MG63 (cell line): Measurements from ENCODE around the gene LAIR2. TPM values are rescaled to one million over a fixed set of nuclear protein-coding genes. Genes with fewer than 3 reads are reported as not detected.

ENCODE experiments used
- DNase-seq: peaks from one replicate; pipeline ENCODE4 v3.0.0-alpha.2; 2020
- H3K27me3 ChIP-seq: fragments of 250-450 bp; sonication (Bioruptor Pico); 2 replicates; pipeline ENCODE4 v1.5.1; 2020; ENCODE audit warnings: mild to moderate bottlenecking, moderate library complexity
- H3K36me3 ChIP-seq: fragments of 250-450 bp; sonication (Bioruptor Pico); 2 replicates; pipeline ENCODE4 v1.5.1; 2020; ENCODE audit warnings: mild to moderate bottlenecking, moderate library complexity
- H3K4me3 ChIP-seq: fragments of 250-450 bp; sonication (Bioruptor Pico); 2 replicates; pipeline ENCODE4 v1.5.1; 2020; ENCODE audit warnings: mild to moderate bottlenecking, moderate library complexity
- H3K9me3 ChIP-seq: fragments of 250-450 bp; sonication (Bioruptor Pico); 2 replicates; pipeline ENCODE4 v1.5.1; 2020; ENCODE audit warnings: mild to moderate bottlenecking, moderate library complexity
- total RNA-seq: library from RNA; depleted of rRNA; stranded (reverse); fragments of >200 nt; shearing (Covaris generic); gene quantifications from 2 replicates; pipeline ENCODE4 v1.2.3, GENCODE V29; 2014; ENCODE audit warnings: low replicate concordance; rRNA removed

Gene LAIR2, protein sequence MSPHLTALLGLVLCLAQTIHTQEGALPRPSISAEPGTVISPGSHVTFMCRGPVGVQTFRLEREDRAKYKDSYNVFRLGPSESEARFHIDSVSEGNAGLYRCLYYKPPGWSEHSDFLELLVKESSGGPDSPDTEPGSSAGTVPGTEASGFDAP
- total RNA-seq = not detected in 2 replicates

DNA sequence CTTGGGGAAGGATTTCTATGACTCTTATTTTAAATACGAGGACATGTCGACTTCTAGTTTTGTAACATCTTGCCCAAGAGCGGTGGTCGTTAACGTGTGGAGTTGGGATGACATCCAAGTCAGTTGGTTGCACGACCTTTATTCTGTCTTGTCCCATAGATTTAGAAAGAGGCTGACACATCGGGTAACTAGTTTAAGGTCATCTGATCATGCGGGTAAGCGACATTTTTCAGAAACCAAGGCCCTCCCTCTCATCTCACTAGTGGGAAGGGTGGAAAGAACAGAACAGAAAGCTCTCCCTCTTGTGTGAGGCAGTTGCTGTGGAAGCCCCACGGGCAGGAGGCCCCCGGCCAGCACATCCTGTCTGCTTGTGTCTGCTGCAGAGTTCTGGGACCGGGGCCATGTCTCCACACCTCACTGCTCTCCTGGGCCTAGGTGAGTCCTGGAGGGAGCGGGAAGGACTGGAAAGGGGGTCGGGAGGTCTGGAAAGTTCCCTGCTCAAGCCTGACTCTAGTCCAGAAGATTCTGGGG, at the start of gene LAIR2:
LAIR2 (plus strand) TSS at position 314 of the 531 bp plus-strand sequence; CDS start at position 402, 88 bp downstream.
- H3K9me3 ChIP-seq = no peaks in the 10 kb centered on the region
- no peak within 1 kb of the TSS for H3K4me3 ChIP-seq
- no peak for DNase-seq
- peaks cover 42% of the 10 kb centered on the region for H3K27me3 ChIP-seq
- no peaks in the 10 kb centered on the region for H3K36me3 ChIP-seq

DNA sequence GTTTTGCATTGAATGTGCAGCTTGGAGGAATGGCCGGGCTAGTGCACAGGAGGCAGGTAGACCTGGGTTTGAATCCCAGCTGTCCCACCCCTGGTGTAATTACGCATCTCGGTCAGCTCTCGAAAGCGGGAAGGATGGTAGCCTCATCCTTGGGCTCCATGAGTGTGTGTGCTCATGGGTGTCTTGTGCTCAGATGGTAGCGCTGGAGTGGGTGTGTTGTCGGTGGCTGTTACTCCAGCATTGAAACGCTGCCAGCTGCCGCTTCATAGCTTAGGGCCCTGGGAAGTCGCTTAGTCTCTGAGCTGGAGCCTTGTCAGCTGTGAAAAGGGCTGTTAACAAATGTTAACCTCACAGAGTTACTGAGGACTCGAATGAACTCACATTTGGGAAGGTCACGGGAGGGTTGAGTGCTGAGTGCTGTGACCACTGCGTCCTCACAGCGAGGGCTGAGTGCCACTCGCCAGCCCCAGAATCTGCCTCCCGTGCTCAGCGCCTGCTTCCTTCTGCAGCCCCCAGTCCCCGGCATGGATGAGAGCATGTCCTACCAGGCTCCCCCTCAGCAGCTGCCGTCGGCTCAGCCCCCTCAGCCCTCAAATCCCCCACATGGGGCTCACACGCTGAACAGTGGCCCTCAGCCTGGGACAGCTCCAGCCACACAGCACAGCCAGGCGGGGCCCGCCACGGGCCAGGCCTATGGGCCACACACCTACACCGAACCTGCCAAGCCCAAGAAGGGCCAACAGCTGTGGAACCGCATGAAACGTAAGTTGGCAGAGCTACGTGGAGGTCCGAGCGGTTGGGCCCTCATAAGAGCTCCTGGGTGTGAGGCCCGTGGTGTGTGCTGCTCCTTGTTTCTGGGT, 48.5 kb upstream of the LAIR2 start:
- H3K36me3 ChIP-seq = peaks cover 96% of the 10 kb centered on the region
- no peak overlapping the region for H3K4me3 ChIP-seq
- no peaks in the 10 kb centered on the region for H3K9me3 ChIP-seq
- H3K27me3 ChIP-seq = no peaks in the 10 kb centered on the region
- no peak for DNase-seq

DNA sequence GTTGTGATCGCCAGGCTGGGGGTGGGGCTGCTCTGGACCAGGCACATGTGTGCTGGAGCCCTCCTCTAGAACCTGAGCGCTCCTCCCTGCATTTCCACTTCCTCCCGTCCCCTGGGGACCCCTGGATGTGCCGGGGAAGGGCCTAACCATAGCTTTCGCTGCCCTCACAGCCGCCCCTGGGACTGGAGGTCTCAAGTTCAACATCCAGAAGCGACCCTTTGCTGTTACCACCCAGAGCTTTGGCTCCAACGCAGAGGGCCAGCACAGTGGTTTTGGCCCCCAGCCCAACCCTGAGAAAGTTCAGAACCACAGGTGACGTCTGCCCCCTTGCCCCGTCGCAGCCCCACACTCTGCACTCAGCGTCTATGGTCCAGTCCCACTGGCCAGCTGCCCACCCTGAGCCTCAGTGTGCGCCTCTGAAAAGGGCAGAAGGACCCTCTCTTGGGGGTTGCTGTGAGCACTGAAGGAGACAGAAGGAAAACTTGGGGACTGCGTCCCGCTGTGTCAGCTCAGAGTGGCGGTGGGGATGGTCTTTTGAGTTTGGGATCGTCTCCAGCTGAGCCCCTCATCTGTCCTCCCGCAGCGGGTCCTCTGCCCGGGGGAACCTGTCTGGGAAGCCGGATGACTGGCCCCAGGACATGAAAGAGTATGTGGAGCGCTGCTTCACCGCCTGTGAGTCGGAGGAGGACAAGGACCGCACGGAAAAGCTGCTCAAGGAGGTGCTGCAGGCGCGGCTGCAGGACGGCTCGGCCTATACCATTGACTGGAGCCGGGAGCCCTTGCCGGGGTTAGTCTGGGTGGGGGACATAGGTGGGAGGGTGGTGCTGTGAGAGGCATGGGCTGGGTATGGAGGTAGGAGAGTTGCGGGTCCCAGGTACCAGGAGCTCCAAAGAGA, 47.6 kb upstream of the LAIR2 start:
- peaks cover 95% of the 10 kb centered on the region for H3K36me3 ChIP-seq
- no peak for DNase-seq
- no peaks in the 10 kb centered on the region for H3K27me3 ChIP-seq
- H3K4me3 ChIP-seq = no peak overlapping the region
- H3K9me3 ChIP-seq = no peaks in the 10 kb centered on the region

DNA sequence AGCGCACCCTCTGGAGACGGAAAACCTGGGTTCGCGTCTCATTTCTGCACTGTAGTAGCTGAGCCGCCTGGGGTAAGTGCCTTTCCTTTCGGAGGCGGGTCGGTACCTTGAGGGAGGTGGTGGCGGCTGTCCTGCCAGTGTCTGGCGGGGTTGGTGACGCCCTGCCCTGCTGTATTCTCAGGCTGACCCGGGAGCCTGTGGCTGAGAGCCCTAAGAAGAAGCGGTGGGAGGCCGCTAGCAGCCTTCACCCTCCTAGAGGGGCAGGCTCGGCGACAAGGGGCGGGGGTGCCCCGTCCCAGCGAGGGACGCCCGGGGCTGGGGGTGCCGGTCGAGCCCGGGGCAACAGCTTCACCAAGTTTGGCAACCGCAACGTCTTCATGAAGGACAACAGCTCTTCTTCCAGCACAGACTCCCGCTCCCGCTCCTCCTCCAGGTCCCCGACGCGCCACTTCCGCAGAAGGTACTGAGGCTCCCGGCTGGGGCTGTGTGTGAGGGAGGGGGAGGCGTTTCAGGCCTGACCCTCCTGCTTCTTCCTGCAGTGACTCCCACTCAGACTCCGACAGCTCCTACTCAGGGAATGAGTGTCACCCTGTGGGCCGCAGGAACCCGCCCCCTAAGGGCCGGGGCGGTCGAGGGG, 46.7 kb upstream of the LAIR2 start:
- H3K27me3 ChIP-seq = no peaks in the 10 kb centered on the region
- peaks cover 95% of the 10 kb centered on the region for H3K36me3 ChIP-seq
- DNase-seq = no peak
- no peaks in the 10 kb centered on the region for H3K9me3 ChIP-seq
- H3K4me3 ChIP-seq = no peak overlapping the region

DNA sequence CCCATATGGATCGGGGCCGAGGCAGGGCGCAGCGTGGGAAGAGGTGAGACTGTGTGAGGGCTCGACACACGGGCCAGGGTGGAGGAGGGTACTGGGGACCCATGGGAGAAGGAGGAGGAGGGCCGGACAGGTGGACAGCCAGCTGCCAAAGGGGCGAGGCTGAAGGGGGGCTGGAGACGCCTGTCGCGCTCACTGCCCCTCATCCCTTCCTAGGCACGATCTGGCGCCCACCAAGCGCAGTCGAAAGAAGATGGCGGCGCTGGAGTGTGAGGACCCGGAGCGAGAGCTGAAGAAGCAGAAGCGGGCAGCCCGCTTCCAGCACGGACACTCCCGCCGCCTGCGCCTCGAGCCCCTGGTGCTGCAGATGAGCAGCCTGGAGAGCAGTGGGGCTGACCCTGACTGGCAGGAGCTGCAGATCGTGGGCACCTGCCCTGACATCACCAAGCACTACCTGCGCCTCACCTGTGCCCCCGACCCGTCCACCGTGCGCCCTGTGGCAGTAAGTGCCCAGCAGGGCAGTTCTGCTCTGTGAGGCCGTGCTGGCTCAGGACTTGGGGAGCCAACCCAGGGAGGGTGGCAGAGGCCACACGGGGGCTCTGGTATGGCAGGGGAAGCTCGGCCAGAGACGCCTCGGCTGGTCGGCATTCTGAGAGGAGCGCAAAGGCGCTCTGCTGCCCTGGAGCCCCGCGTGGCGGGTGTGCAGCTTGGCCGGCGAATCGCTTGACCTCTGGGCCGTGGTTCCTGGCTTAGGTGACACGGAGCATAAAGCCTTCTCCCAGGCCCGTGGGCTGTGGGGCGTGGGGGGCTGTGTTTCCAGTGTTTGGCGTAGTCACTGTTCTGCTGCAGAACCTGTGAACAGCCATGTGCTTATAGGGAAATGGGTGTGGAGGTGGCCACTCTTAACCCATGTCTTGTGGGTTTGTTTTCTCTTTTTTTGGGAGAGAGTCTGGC, 45.9 kb upstream of the LAIR2 start:
- no peaks in the 10 kb centered on the region for H3K27me3 ChIP-seq
- H3K4me3 ChIP-seq = no peak overlapping the region
- H3K9me3 ChIP-seq = no peaks in the 10 kb centered on the region
- no peak for DNase-seq
- H3K36me3 ChIP-seq = peaks cover 92% of the 10 kb centered on the region

DNA sequence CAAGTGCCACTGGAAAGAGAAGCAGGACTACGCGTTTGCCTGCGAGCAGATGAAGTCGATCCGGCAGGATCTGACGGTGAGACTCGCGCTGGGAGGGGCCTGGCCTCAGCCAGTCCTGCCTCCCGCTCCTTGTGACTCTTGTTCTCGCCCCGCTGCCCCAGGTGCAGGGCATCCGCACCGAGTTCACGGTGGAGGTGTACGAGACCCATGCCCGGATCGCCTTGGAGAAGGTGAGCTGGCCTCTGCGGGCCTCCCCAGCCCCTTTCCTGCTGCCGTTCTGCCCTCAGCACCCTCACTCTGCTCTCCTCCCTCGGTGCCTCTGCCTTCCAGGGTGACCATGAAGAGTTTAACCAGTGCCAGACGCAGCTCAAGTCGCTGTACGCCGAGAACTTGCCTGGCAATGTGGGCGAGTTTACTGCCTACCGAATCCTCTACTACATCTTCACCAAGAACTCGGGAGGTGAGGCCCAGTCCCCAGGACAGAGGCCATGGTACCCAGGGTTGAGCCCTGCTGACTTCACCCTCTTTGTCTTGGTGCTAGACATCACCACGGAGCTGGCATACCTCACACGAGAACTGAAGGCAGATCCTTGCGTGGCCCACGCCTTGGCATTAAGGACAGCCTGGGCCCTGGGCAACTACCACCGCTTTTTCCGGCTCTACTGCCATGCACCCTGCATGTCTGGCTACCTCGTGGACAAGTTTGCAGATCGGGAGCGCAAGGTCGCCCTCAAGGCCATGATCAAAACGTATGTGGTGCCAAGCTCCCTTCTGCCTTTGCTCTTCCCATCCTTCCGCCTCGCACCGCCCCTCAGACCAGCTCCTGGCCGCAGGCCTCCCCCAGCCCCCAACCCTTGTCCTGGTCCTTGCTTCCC, 44.6 kb upstream of the LAIR2 start:
- Histone ChIP-seq H3K36me3 (peaks cover 92% of the 10 kb centered on the region), H3K27me3 (no peaks in the 10 kb centered on the region), H3K9me3 (no peaks in the 10 kb centered on the region), H3K4me3 (no peak overlapping the region)
- DNase-seq = no peak

DNA sequence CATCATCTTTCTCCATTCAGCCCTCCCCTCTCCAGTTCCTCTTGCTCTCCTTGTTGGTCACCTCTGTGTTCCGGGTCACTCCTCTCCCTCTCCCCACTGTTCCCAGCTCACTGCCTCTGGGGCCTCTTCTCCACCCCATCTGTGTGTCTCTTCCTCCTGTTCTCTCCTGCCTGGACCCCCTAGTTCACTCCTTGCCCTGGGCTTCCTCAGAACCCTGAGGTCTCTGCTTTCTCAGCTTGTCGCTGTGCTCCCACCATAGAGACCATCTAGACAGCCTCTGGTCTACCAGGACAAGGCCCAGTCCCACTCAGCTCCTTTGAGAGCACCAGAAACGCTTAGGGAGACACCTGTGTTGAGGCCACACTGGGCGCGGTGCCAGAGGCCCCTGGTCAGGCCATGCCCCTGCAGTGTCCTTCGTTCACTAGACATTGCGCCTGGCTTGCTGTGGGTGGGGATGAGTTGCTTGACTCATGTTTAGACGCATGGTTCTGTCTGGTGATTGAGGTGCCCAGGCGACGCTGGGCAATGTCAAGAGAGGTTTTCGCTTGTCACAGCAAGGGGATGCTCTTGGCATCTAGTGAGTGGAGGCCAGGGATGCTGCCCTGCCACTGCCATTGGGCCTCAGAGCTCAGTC, 43.9 kb upstream of the LAIR2 start:
- Histone ChIP-seq H3K4me3 (no peak overlapping the region), H3K27me3 (no peaks in the 10 kb centered on the region), H3K9me3 (no peaks in the 10 kb centered on the region), H3K36me3 (peaks cover 85% of the 10 kb centered on the region)
- no peak for DNase-seq

DNA sequence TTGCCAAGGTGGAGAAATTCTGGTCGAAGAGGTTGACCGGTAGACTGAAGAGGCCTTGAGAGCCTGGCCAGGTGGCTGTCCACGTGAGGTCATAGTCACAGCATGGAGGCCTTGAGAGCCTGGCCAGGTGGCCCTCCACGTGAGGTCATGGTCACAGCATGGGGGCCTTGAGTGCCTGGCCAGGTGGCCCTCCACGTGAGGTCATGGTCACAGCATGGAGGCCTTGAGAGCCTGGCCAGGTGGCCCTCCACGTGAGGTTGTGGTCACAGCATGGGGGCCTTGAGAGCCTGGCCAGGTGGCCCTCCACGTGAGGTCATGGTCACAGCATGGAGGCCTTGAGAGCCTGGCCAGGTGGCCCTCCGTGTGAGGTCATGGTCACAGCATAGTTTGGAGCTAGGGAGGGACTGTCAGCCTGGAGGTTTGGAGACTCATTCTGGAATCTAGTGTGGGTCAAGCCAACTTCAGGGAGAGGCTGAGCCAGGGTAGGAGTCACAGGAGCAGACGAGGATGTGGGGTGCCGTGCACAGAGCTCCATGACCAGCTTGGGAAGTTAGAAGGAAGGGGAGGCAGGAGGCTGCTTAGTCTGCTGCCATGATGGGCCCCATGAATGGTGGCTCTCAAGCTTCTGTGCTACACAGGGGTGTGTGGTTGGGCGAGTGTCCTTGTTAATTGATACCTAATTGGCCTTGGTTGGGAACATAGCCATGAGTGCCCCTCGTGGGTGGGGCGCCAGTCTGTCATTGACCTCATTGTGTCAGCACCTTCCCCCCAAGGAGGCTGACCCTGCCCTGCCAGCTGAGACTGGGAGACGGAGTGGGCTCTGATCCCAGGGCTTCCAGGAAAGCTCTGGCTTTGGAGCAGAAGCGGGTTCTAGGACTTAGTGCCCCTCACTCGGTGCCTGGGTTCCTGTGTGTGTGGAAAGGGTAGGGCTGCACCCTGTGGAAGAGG, 43.1 kb upstream of the LAIR2 start:
- Histone ChIP-seq H3K4me3 (no peak overlapping the region), H3K27me3 (no peaks in the 10 kb centered on the region), H3K36me3 (peaks cover 77% of the 10 kb centered on the region), H3K9me3 (no peaks in the 10 kb centered on the region)
- DNase-seq = no peak

DNA sequence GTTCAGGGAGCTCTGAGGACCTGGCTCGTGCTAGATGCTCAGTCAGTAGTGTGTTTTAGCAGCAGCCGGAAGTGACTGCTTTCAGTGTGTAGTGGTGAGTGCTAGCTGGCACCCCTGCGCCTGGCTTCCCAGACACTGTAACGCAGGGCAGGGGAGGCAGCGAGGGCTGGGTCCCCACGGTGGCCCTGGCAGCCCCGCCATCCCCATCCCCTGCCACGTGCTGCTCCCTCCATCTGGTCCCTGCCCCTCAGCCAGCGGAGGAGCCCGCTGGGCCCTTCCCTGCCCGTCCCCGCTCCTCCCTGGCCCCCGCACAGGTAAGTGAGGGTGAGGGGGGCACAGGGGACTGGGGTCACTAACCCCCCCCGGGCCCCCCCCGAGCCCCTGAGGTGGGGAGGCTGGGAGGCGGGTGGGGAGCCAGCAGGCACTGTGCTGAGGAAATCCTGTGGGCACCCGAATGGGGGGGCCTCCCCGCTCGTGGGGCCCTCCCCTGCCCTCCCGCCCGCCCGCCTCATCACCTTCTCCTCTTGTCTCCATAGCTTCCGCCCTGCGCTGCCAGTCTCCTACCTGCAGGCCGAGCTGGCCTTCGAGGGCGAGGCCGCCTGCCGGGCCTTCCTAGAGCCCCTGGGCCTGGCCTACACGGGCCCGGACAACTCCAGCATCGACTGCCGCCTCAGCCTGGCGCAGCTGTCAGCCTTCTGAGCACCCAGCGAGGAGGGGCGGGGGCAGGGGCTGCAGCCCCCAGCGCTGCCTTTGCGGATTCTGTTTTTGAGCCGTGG, 42.2 kb upstream of the LAIR2 start:
- no peaks in the 10 kb centered on the region for H3K9me3 ChIP-seq
- H3K27me3 ChIP-seq = no peaks in the 10 kb centered on the region
- no peak for DNase-seq
- H3K36me3 ChIP-seq = peaks cover 68% of the 10 kb centered on the region
- H3K4me3 ChIP-seq = no peak overlapping the region

DNA sequence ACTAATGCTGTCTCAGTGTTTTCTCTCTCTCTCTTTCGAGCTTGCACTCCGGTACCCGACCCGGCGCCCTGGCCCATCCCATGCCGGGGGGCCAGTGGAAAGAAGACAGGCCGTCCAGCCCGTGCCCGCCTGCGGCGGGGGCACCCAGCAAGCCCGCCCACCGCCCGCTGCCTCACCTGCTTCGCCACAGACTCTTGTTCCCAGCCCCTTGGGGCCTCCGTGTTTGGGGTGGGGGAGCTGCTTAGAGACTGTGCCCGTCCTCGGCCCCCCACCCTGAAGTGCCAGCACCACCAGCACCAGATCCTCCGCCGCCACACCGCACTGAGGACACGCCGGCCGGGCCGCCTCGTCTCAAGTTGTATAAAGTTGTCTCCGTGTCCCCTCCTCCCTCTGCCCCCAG, 41.4 kb upstream of the LAIR2 start:
- no peak overlapping the region for H3K4me3 ChIP-seq
- H3K36me3 ChIP-seq = peaks cover 60% of the 10 kb centered on the region
- no peaks in the 10 kb centered on the region for H3K27me3 ChIP-seq
- no peak for DNase-seq
- H3K9me3 ChIP-seq = no peaks in the 10 kb centered on the region

DNA sequence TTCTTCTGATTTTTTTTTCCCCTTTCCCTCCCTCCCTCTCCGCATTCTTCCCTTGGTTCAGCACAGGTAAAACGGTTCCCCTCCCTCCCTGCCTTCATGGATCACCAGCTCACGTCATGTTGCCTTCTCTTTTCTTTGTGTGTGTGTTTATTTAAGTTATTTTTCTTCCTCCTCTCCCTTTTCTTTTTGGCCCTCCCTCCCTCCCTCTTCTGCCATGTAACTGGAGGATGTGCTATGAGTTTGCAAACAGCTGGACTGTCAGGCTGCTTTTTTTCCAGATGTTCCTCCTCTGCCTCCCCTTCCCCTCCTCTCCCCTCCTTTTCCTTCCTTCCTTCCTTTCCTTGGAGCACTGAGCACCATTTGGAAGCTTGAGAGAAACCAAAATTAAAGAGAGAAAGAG, 41.0 kb upstream of the LAIR2 start:
- no peaks in the 10 kb centered on the region for H3K27me3 ChIP-seq
- DNase-seq = no peak
- H3K9me3 ChIP-seq = no peaks in the 10 kb centered on the region
- H3K4me3 ChIP-seq = no peak overlapping the region
- H3K36me3 ChIP-seq = peaks cover 56% of the 10 kb centered on the region

DNA sequence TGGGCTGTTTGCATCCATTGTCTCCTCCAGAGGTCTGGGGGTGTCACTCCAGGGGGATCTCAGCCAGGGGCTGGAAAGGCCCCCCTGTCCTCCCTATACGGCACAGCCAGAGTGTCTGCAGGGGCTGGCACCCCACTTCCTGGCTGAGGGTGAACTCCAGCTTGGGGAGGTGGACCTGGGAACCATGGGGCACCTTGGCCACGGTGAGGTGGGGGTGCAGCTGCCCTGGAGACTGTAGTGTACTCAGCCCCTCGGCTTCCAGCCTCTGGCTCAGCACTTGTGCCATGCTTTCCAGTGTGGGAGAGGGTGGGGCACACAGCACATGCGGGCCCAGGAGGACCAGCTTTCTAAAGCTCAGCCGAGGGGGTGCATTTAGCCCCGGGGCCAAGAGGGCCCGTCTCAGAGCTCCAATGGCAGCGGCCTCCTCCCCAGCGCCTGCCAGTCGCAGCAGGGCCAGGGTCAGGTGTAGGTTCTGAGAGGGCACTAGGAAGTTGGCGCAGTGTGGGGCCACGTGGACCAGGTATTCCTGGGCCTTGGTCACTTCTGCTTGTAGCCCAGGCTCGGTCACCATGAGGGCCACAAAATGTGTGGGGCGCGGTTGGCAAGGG, 40.5 kb upstream of the LAIR2 start:
- DNase-seq = peak; percentile 26
- Histone ChIP-seq H3K4me3 (peak overlapping the region; percentile 61), H3K36me3 (peaks cover 51% of the 10 kb centered on the region), H3K9me3 (no peaks in the 10 kb centered on the region), H3K27me3 (no peaks in the 10 kb centered on the region)
